Measurements from ENCODE around the gene PFKFB2.
"Not testable (repeated sequence)": the region's sequence is repeated elsewhere in the genome, so short reads cannot be mapped to it uniquely, and the experiment has no call there.

The PFKFB2 gene

DNA sequence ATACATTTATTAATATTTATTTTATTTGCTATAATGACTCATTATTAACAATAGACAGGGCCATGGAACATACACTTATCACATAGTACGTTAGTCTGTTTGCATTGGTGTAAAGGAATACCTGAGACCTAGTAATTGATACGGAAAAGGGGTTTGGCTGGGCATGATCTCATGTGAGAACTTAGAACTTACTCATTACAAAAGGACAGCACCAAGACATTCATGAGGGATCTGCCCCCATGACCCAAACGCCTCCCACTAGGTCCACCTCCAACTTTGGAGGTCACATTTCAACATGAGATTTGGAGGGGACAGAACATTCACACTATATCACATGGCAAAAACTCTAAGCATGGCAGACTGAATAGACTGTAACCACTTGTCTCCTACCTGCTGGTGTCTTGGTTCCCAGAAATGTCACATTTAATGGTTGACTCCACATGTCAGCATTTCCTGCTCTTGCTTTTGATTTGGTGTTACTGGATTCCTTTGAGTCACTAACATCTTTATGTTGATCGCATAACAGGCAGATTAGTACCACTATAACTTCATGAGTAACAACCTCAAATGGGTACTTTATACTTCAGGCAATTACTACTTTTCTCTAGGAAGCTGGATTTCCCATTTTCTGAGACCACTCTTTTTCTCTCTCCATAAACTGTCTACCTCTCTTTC, 17.1 kb upstream of the PFKFB2 start:
- TF ChIP-seq GABPA (IDR thresholded peaks at IDR 0.05; ENCODE audit: low read depth) = no peak

DNA sequence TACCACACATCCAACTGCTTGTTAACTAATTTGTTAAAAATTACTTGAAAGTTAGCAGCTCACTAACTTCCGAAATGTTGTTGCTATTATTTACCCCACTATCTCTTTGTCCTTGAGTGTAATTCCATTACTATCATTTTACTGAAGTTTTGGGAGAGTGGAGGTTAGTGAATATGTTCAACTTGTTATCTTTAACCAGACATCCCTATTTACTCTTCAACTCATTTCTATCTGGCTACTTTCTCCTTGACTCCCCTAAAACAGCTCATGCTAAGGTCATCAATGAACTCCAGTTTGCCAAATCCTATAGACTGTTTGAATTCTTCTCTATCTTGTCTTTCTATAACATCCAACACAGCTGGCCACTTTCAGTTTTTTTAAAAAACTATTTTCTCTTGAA, 16.2 kb upstream of the PFKFB2 start:
- TF ChIP-seq GABPA (IDR thresholded peaks at IDR 0.05; ENCODE audit: low read depth) = no peak
- no peak overlapping the region for H3K4me3 ChIP-seq (replicated peaks; ENCODE audit: insufficient read depth, low read length)
- H3K27ac ChIP-seq (replicated peaks) = no peak overlapping the region
- H3K27me3 ChIP-seq (ENCODE audit: insufficient read depth, poor library complexity, severe bottlenecking) = no peaks in the 10 kb centered on the region
- no peak for DNase-seq (ENCODE audit: low read depth in 1 of 2, low spot score in 1 of 2)

More for the DNA sequence above, 17.1 kb upstream of the PFKFB2 start:
- DNase-seq (ENCODE audit: low read depth in 1 of 2, low spot score in 1 of 2) = no peak
- H3K27ac ChIP-seq (replicated peaks) = no peak overlapping the region
- H3K4me3 ChIP-seq (replicated peaks; ENCODE audit: insufficient read depth, low read length) = no peak overlapping the region
- no peaks in the 10 kb centered on the region for H3K27me3 ChIP-seq (ENCODE audit: insufficient read depth, poor library complexity, severe bottlenecking)

DNA sequence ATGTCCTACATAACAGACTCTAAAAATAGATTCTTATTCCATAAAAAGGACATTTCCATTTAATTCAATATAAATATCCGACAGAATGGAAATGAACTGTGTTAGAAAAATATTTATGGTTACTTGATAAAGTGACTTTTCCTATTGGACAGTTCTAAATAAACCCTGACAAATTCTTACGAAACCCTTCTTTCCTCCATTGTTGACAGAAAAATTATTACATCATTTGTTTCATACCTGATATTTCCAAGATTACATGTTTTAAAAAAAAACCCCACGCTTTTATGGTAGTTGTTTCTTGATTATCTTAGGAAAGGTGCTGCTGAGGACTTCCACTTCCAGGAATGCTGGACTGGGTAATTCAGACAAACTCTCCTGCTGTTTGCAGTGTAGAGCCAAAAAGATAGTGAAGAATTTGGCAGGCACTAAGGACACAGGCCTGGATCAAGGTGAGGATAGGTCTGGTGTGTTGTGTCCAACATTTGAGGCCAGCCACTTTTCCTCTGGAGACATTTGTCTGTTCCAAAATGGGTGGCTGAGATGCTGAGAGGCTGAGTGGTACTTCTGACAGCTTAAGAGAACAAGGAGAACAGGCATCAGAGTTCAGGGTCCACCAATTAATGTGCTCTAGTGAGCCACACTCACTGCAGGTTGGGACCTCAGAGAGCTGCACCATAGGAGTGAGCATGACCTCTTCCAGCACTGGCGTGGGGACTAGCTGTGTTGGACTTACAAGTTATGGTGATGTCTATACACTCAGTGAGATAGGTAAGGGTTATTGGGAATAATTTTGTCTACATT, 13.5 kb upstream of the PFKFB2 start:
- Histone ChIP-seq H3K27me3 (ENCODE audit: insufficient read depth, poor library complexity, severe bottlenecking) (no peaks in the 10 kb centered on the region), H3K27ac (replicated peaks) (no peak overlapping the region), H3K4me3 (replicated peaks; ENCODE audit: insufficient read depth, low read length) (no peak overlapping the region)
- no peak for DNase-seq (ENCODE audit: low read depth in 1 of 2, low spot score in 1 of 2)
- TF ChIP-seq, protein P1, sequence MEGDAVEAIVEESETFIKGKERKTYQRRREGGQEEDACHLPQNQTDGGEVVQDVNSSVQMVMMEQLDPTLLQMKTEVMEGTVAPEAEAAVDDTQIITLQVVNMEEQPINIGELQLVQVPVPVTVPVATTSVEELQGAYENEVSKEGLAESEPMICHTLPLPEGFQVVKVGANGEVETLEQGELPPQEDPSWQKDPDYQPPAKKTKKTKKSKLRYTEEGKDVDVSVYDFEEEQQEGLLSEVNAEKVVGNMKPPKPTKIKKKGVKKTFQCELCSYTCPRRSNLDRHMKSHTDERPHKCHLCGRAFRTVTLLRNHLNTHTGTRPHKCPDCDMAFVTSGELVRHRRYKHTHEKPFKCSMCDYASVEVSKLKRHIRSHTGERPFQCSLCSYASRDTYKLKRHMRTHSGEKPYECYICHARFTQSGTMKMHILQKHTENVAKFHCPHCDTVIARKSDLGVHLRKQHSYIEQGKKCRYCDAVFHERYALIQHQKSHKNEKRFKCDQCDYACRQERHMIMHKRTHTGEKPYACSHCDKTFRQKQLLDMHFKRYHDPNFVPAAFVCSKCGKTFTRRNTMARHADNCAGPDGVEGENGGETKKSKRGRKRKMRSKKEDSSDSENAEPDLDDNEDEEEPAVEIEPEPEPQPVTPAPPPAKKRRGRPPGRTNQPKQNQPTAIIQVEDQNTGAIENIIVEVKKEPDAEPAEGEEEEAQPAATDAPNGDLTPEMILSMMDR (IDR thresholded peaks at IDR 0.05; ENCODE audit: insufficient read depth, low read length) = no peak
- no peak for TF ChIP-seq GABPA (IDR thresholded peaks at IDR 0.05; ENCODE audit: low read depth)
- TF ChIP-seq POLR2AphosphoS5 (IDR thresholded peaks at IDR 0.05; ENCODE audit: low read depth) = no peak

DNA sequence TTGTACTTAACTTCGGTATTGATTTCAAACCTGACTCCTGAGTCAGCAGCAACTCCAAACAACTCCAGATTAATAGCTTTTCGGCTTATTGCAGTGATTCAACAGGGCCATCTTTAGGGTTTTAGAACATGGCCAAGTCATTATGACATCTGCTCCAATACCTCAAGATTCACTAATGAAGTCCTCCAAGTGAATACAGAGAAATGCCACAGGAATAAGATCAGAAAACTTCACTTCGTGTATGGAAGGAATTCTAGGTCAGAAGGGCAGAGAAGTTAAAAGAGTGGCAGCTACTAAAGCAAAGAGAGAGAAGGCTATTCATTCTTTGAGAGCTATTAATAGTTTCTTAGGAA, 12.9 kb upstream of the PFKFB2 start:
- no peak for DNase-seq (ENCODE audit: low read depth in 1 of 2, low spot score in 1 of 2)
- no peak for TF ChIP-seq SPI1 (IDR thresholded peaks at IDR 0.05; ENCODE audit: borderline replicate concordance, low read depth)
- TF ChIP-seq GABPA (IDR thresholded peaks at IDR 0.05; ENCODE audit: low read depth) = no peak
- no peak for TF ChIP-seq POLR2AphosphoS5 (IDR thresholded peaks at IDR 0.05; ENCODE audit: low read depth)
- TF ChIP-seq, protein P1 (IDR thresholded peaks at IDR 0.05; ENCODE audit: insufficient read depth, low read length) = no peak
- TF ChIP-seq, protein P2, sequence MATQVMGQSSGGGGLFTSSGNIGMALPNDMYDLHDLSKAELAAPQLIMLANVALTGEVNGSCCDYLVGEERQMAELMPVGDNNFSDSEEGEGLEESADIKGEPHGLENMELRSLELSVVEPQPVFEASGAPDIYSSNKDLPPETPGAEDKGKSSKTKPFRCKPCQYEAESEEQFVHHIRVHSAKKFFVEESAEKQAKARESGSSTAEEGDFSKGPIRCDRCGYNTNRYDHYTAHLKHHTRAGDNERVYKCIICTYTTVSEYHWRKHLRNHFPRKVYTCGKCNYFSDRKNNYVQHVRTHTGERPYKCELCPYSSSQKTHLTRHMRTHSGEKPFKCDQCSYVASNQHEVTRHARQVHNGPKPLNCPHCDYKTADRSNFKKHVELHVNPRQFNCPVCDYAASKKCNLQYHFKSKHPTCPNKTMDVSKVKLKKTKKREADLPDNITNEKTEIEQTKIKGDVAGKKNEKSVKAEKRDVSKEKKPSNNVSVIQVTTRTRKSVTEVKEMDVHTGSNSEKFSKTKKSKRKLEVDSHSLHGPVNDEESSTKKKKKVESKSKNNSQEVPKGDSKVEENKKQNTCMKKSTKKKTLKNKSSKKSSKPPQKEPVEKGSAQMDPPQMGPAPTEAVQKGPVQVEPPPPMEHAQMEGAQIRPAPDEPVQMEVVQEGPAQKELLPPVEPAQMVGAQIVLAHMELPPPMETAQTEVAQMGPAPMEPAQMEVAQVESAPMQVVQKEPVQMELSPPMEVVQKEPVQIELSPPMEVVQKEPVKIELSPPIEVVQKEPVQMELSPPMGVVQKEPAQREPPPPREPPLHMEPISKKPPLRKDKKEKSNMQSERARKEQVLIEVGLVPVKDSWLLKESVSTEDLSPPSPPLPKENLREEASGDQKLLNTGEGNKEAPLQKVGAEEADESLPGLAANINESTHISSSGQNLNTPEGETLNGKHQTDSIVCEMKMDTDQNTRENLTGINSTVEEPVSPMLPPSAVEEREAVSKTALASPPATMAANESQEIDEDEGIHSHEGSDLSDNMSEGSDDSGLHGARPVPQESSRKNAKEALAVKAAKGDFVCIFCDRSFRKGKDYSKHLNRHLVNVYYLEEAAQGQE (IDR thresholded peaks at IDR 0.05; ENCODE audit: insufficient replicate concordance, low read depth) = no peak
- Histone ChIP-seq H3K27ac (replicated peaks) (no peak overlapping the region), H3K27me3 (ENCODE audit: insufficient read depth, poor library complexity, severe bottlenecking) (no peaks in the 10 kb centered on the region), H3K4me3 (replicated peaks; ENCODE audit: insufficient read depth, low read length) (no peak overlapping the region)

DNA sequence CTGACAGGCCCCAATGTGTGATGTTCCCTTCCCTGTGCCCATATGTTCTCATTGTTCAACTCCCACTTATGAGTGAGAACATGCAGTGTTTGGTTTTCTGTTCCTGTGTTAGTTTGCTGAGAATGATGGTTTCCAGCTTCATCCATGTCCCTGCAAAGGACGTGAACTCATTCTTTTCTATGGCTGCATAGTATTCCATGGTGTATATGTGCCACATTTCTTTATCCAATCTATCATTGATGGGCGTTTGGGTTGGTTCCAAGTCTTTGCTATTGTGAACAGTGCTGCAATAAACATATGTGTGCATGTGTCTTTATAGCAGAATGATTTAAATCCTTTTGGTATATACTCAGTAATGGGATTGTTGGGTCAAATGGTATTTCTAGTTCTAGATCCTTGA, 11.7 kb upstream of the PFKFB2 start:
- DNase-seq (ENCODE audit: low read depth in 1 of 2, low spot score in 1 of 2); H3K27ac ChIP-seq (replicated peaks); H3K27me3 ChIP-seq (ENCODE audit: insufficient read depth, poor library complexity, severe bottlenecking); H3K4me3 ChIP-seq (replicated peaks; ENCODE audit: insufficient read depth, low read length): not testable (repeated sequence)

DNA sequence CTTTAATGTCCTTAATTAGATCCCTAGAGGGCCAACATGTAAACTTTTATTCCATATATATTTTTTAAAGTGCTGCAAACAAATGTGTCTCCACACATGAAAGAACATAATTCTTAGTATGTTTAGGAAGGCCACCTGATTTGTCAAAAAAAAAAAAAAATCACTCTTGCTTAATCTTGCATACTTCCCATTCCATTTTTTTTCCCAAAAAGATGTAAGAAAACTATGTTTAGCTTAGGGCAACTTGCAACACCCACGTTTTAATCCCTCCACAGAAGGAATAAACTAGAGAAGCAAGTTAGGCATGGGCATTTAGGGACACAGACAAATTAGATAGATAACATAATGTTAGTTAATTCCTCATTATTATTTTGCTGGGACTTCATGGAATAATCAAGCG, 7.6 kb upstream of the PFKFB2 start:
- no peak for DNase-seq (ENCODE audit: low read depth in 1 of 2, low spot score in 1 of 2)
- Histone ChIP-seq H3K27ac (replicated peaks) (no peak overlapping the region), H3K4me3 (replicated peaks; ENCODE audit: insufficient read depth, low read length) (no peak overlapping the region), H3K27me3 (ENCODE audit: insufficient read depth, poor library complexity, severe bottlenecking) (no peaks in the 10 kb centered on the region)
- TF ChIP-seq GABPA (IDR thresholded peaks at IDR 0.05; ENCODE audit: low read depth) (no peak), SPI1 (IDR thresholded peaks at IDR 0.05; ENCODE audit: borderline replicate concordance, low read depth) (no peak), POLR2AphosphoS5 (IDR thresholded peaks at IDR 0.05; ENCODE audit: low read depth) (no peak)
- TF ChIP-seq, protein P2 (IDR thresholded peaks at IDR 0.05; ENCODE audit: insufficient replicate concordance, low read depth) = no peak
- TF ChIP-seq, protein P1 (IDR thresholded peaks at IDR 0.05; ENCODE audit: insufficient read depth, low read length) = no peak

Measured in HL-60 (cell line).